GM19438 (cell line): Measurements from ENCODE around the gene CERS3.

Experiments
- ATAC-seq: cut with Tn5 transposase; IDR thresholded peaks from one replicate; pipeline ENCODE4 v1.9.1; 2021; ENCODE audit warnings: low read depth; ENCODE audit not compliant: unreplicated experiment

The CERS3 gene

DNA sequence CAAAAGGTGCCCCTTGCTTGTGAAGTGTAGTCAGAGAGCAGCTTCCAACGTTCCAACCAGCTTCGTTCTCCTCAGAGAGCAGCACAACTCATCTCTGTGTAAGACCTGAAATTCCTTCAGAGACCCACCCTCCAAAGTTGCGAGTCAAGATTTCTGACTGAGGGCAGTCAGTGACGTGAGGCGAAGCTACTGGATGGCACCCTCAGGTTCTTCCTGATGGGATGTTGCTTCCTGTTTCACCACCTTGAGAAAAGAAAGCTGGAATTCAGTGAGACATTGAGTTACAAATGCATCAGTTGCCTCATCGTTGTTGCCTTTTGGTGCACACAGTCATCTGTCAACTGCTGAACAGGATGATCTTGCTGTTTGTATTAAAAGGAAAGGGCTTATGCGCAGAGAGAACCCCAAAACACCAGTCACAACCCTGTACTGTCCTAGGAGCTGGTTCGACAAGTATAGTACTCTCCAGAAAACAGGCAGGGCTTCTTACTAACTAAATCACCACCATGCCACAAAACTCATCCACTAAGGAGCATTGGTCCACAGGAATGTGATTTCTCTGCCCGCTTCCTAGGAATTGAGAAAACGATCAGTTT, at the start of gene CERS3:
TSS of gene CERS3 (minus strand) at position 118 of the 596 bp plus-strand sequence. CDS start 27,101 bp downstream, outside the sequence.
- no peak for ATAC-seq

DNA sequence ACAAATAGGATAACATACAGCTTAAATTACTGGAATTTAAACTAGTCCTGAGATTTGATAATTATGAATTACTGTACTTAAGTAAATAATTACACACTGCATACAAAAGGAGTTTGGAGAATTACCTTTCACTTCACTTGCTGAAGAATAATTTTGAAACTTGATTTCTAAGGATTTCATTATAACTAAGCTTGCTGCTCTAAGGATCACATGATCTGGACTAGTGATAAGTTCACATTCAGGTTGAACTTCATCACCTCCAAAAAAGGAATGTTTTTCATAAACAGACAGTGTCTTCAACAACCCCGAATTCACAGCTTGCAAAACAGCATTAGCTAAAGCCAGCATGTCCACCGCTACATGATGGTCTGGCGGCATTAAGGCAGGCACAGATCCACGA, 44.8 kb upstream of the CERS3 start:
- no peak for ATAC-seq

DNA sequence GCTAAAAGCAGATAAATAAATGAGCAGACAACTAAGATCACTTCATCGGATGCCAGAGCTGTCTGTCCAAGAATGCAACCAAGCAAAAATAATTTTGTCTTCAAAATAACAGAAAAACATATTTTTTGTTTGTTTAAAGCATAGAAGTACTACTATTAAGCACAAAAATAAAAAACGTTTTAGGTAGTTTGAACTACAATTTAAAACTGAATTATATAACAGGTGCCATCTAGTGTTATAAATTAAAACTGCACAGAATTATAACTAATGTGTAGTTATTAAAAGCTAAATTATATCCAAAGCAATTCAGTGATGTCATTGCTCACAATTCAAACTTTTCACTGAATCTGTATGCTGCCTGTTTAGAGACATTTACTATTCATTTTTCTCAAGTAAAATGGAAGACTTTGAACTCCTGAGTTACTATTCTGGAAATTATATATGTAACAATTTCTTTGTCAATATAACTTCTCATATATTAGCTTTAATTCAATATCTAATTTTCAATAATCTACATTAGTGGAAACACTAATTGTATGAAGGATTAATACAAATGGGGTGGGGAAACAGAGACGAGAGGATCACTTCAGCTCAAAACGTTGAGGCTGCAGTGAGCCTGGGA, 43.7 kb upstream of the CERS3 start:
- ATAC-seq, result no peak

DNA sequence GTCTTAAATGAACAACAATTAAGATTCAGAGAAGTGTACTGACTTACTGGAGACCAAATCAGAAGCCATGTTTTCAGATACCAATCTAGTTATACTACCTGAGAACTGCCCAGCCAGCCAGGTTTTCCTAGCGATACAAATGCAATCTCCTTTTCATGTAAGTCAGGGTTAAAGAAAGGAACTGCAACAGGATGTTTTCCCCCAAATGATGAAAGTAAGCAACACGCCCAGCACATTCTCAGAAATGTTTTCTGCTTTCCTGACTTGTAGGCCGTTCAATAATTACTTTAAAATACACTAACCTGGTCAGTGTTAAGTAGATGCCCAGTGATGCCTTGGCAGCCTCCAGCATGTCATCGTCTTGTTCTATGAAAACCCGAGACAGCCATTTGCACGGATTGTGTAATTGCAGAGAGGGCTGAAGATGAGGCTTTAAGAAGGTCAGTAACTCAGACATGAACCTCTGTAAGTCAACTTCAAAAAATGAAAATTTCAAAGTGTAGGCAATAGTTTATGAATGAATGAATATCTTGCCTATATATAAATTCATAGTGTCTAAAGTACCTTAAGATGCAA, 42.9 kb upstream of the CERS3 start:
- no peak for ATAC-seq

DNA sequence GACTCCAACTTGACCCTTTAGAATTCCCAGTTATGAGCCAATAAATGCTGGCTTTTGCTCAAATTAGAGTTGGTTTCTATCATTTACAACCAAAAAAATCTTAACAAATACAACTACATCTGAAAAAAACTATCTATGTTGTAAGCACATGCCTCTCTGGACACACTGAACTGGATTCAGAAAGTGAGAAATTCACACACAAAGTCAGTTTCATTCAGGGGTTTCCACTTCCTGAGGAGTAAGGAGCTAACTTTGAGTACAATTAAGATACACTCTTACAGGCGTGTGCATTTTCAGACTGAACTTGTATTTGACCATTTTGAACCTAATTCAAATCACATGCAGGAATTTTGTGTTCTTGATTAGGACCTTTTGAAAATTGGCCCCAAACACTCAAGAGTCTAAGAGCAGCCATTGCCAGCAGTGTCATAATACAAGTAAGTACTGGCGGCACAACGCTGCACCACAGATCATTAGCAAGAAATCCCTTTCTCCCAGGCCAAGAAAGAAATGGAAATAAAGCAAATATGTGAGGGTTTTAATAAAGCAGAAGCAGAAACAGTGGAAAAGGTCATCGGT, 42.1 kb upstream of the CERS3 start:
- ATAC-seq, result peak; percentile 90

DNA sequence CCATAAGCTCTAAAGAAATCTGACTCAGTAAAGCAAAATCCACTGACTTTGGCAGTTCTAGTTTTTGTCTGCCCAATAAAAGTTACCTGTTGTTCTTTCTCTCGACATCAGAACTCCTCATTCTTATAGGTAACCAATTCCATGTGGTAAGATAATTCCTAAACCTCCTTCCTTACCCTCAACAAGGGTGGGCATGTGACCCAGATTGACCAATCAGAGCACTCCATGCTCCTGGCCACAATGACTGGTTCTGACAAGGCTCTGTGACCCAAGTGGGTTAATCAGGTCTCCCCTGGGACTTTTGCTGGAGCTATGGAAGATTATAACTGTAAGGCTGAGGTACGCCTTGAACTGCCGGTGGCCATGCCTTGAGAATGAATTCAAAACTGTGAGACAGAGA, 41.5 kb upstream of the CERS3 start:
- no peak for ATAC-seq

DNA sequence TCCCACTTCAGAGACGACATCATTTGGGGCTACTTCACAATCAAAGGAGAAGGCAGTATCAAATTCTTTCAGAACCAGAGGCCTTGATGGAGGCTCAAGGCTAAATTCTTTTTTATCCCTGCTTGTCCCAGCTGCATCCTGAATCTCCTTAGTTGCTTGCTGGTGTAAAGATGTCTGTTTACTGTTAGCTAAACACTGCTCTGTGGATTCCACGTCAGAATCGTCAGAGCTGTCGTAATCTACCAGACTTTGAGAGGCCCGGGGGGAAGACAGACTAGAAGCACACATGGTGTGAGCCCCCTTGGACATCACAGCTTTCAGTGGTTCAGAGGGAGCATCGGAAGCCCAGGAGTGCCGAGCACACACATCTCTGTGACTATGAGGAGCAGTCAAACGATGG, 40.6 kb upstream of the CERS3 start:
- ATAC-seq, result no peak

DNA sequence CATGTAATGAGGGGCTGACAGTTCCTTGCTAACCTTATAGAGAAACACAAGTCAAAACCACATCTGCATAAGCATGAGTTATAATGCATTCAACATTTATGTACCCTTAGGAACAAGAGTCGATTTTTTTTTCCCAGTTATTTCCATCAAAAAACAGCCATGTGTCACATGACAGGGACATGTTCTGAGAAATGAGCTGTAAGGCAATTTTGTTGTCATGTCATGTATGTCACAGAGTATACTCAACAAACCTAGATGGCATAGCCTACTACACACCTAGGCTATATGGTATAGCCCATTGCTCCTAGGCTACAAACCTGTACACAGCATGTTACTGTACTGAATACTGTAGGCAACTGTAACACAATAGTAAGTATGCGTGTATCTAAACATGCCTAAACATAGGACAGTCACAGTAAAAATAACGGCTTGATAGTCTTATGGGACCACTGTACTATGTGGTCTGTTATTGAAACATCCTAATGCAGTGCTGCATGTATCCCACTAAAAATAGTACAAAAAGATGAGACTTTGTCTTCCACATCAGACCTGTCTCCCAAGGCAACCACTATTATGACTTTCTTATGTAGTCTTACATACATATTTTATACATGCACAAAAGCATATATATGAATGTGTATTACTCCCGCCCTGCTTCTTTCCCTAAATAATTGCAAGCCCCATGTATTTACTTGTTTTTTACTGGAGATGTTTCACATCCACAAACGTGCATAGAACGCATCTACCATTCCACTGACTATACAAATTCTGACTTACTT, 38.3 kb upstream of the CERS3 start:
- no peak for ATAC-seq

DNA sequence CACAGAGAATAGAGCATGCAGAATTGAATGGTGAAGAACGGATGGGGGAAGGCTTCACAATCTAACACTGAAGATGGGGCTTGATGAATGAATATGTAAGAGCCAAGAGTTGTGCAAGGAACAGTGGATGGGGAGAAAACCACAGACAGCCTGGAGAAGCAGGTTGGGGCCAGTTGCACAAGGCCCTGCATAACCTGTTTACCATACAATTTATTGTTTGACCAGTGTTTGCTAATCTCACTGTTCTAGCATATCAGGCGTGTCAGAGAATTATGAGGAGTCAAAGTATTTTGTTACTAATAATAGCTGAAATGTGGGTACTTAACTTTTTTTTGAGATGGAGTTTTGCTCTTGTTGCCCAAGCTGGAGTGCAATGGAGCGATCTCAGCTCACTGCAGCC, 36.8 kb upstream of the CERS3 start:
- no peak for ATAC-seq

DNA sequence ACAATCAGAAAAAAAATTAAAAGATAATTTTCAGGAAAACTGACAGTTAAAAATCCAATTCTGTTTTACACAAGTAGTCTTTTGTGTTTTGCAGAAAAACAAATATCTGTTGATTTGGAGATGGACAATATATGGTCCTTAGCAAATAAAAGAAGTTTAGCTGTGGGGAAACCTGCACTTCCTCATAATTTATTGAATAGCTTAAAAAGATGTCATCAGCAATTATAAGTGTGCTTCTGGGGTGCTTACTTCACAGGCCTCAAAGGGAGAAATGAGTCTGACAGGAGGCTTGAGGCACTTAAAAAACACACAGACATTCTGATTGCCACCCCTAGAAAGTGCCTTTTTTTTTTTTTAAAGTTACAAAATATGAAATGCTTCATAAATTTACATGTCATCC, 31.6 kb upstream of the CERS3 start:
- ATAC-seq, result no peak

DNA sequence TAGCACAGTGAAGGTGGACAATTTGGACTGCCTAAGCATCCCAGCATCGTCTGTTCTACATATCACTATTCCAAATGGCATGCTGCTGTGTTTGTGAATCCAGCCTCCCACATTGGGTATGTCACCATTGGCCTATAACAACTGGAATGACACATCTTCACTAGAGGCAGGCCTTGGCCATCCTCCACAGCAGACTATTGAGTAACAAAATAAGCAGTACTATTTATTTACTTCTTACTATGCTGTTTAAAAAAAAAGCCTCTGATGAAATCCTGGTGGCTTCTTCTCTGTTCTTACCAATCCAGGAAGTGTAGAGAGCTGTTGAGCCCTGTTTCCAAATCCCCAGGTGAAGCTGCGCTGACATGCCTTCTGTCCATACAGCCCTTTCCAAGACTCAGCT, 30.6 kb upstream of the CERS3 start:
- no peak for ATAC-seq

DNA sequence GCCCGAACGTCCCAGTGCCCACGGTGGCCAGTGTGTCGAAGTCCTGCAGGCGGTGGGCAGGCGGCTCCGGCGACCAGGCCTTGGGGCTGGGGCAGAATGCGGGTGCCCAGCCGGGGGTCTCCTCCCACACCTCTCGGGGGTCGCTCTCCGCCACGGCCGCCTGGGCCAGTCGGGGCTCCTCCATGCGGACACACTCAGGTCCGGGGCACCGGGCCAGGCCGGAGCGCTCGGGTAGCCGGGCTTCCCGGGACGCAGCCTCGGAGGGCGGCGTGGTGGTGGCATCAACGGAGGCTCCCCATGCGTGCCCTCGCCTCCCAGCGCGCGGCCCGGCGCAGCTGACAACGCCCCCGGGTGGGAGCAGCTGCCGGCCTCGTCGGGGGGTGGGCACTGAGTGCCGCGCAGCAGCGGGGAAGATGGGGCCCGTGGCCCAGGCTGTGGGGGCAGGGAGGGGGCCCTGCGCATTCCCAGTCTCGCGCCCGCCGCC, 30.1 kb upstream of the CERS3 start:
- ATAC-seq, result no peak

DNA sequence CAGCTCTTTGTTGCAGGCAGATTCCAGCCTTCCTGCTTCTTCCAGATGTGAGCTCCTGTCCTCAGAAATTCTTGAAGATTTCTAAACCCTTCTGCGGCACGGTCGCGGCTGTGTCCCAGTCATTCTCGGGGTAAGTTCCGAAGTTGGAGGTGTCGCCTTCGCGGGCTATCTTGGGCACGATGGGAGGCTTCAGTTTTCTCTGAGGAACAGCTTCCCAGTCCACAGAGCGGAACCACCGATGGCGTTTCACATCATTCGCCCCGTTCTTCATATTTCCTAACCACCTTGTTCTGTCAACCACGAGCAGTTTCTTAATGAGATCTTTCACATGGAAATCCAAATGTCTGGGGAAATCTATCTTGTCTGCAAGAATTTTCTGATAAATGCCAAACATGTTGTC, 24.7 kb upstream of the CERS3 start:
- no peak for ATAC-seq

DNA sequence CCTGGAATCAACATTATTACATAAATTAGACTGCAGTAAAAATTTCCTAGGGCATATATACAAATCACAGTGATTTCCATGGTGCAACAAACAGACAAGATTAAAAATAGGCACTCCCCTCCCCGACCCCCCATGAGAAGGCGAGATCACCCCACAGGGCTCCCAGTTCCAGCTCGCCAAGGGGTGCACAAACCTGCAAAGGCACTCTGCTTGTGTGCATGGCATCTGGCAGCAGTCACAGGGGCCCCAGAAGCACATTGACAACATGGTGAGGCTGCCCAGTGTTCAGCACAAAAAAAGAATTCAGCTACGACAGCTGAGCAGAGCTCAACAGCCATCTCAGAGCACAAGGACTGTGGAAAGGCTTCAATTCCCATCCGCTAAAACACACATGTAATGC, 19.2 kb upstream of the CERS3 start:
- no peak for ATAC-seq

DNA sequence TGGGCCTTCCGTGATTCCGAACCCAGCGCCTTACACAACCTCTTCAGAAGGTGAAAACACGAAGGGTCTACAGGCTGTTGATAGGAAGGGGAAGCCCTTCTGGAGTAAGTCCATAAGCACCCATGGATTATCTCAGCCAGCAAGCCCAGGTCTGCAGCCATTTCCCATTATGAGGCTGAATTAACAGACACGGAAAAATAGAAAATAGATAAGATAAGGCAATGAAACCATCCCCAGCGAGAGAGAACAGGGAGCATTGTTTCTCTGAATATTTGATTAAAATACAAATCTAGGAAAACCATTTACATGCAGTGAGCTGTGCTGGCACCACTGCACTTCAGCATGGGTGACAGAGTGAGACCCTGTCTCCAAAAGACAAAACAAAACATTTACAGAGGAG, 16.2 kb upstream of the CERS3 start:
- no peak for ATAC-seq

DNA sequence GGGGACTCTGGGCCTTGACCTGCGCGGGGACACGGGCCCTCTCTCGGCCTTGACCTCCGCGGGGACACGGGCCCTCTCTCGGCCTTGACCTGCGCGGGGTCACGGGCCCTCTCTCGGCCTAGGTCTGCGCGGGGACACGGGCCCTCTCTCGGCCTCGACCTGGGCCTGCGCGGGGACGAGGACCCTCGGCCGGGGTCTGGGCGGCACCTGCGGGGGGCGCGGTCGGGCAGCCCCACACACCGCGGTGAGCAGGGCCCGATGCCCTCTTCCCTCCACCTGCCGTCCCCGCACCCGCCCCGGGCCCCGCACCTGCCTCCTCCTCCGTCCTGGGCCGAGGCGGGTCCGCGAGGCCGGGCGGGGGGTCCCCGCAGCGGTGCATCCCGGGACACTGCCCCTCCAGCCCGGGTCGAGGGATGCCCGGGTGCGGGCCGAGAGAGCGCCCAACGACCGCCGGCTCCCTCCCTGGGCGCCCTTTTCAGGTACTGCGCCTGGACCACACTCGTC, 15.6 kb upstream of the CERS3 start:
- ATAC-seq, result no peak

DNA sequence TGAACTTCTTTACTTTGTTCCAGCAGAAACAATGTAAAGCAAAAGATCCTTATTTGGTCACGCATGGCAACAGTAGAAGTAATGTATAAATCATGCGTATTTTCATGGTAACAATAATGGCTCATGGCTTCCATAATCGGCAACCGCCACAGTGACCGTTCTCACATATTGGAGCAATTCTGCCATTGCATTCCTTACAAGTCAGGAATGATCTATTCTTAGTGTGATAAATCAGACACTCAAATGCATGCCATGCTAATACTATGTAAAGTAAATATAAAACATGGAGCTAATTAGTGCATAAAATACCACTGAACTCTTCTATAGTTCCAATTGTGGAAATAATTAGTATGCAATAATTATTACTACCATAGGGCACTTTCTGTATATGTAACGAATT, 13.5 kb upstream of the CERS3 start:
- ATAC-seq, result no peak

DNA sequence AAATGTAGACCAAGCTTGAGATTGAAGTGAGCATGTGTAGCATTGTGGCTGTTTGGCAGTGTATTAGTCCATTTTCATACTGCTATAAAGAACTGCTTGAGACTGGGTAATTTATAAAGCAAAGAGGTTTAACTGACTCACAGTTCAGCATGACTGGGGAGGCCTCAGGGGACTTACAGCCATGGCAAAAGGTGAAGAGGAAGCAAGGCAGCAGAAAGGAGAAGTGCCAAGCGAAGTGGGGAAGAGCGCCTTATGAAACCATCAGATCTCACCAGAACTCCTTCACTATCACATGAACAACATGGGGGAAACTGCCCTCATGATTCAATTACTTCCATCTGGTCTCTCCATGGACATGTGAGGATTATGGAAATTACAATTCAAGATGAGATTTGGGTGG, 8.6 kb upstream of the CERS3 start:
- ATAC-seq, result no peak

DNA sequence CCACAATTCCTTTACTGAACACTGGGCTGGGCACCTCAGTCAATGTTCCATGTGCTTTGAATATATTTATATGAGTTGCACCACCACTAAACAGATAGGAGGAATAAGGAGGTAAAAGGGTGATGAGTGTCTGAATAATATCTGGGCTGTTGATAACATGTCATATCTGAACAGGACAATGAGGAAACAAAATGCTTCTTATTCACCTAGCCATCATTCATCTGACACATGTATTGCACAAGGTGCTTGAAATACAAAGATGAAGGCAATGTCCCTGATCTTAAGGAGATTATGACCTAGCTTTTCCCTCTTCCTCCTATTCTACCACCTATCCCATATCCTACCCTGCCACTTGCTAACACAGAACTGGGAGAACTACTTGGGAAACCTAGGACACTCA, 8.0 kb upstream of the CERS3 start:
- ATAC-seq, result no peak

DNA sequence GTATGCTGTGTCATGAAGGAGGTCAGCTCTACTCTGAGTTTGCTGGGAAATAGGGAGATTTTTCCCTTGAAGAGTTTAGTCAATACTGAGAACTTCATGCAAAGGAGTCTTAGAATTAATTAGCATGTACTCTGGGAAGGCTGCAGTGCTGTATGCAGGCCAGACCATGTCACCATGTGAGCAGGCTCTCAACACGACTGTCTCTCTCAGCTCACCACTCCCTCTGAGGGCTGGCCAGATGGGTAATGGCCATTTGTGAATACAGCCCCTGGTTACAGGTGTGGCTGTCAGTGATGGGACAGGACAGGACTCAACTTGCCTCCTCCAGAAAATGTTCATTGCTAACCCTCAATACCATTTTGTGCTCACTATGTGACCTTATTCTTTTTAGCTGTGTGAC, 5.1 kb upstream of the CERS3 start:
- ATAC-seq, result no peak

DNA sequence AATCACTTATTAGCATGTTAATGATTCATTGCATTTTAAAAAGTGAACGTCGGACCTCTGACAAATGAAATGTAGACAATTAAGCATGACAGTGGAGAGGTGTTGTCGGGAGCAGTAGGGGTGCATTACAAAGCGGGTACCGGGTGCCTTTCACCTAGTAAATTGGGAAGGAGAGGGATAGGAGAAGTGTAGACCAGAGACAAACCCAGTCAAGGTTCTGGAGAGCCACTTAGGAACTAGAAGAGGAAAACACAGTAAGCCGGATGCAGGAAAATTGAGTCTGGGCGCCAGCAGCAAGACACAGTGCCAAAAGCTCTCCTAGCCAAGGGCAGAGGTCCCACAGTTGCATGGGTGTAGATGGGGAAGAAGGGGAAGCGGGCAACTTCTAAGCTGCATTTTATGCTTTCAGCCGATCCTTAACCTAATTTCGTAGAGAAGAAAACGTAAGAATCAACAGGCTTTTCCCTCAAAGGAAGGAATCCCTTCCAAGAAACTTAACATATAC, 3.1 kb upstream of the CERS3 start:
- ATAC-seq, result no peak
